HCT116 (cell line): Measurements from ENCODE around the gene TRAPPC12. TPM values are rescaled to one million over a fixed set of nuclear protein-coding genes. Genes with fewer than 3 reads are reported as not detected.

Experiments
- ATAC-seq: fragments of 200-7000 bp; cut with Tn5 transposase; 2 replicates; pipeline ENCODE4 v1.9.1; 2020; ENCODE audit warnings: mild to moderate bottlenecking, moderate library complexity
- BruUV-seq: library from RNA; stranded (reverse); fragments of 400-500 nt; replicated peaks from 2 replicates; lab custom pipeline; 2021; lab: Mats Ljungman, UMichigan
- CTCF ChIA-PET: fragments of 300-600 bp; sonication (Branson Sonifier 250); formaldehyde crosslinking; loops from one replicate; lab custom pipeline; 2021; ENCODE audit warnings: antibody characterized with exemption; lab: Charles Lee
- POLR2A ChIA-PET: fragments of 300-600, 350-600 bp; sonication (Branson Sonifier 250); formaldehyde crosslinking; loops from one replicate; lab custom pipeline; 2021; ENCODE audit warnings: antibody characterized with exemption; lab: Charles Lee
- RAD21 ChIA-PET, 2 experiments: fragments of 300-600 bp; sonication (Branson Sonifier 250); formaldehyde crosslinking; loops; one replicate each; lab custom pipeline; 2023; ENCODE audit warnings: low total read pairs in 2 of 2; ENCODE audit not compliant: uncharacterized antibody in 2 of 2, unreplicated experiment in 2 of 2, low non-redundant PET in 1 of 2; lab: Charles Lee
- DNase-seq: peaks from one replicate; pipeline ENCODE4 v3.0.0-alpha.2; 2010; ENCODE audit warnings: low read depth, low spot score
- H2AFZ ChIP-seq: fragments of 200-600 bp; shearing (Covaris generic), sonication (generic); 2 replicates; pipeline ENCODE4 v1.6.1; 2017; ENCODE audit warnings: low read depth, mixed run types, mixed read lengths, antibody characterized with exemption, low read length; ENCODE audit not compliant: poor library complexity, severe bottlenecking
- H3K27ac ChIP-seq: 2 replicates; pipeline ENCODE4 v1.5.1; 2012; ENCODE audit warnings: low read depth, low read length
- H3K27me3 ChIP-seq: fragments of 200-600 bp; sonication (generic); 2 replicates; pipeline ENCODE4 v1.6.1; 2016; ENCODE audit warnings: mixed run types, low read length, mixed read lengths; ENCODE audit not compliant: insufficient read depth
- H3K36me3 ChIP-seq, 2 experiments: fragments of 200-500 bp in 1 of 2; fragments of 200-600 bp in 1 of 2; sonication (Bioruptor generic) in 1 of 2; sonication (generic) in 1 of 2; 2 replicates each; pipeline versions ENCODE4 v1.5.1 to v1.6.1; 2014 to 2016; ENCODE audit warnings: low read length in 2 of 2, inconsistent platforms in 1 of 2, mixed read lengths in 1 of 2, mixed run types in 1 of 2; ENCODE audit not compliant: insufficient read depth in 2 of 2, control insufficient read depth in 1 of 2
- H3K4me1 ChIP-seq, 2 experiments: fragments of 200-600 bp in 1 of 2; sonication (generic) in 1 of 2; 2 replicates each; pipeline versions ENCODE4 v1.5.1 to v1.6.1; 2012 to 2017; ENCODE audit warnings: low read length in 2 of 2, inconsistent platforms in 1 of 2, mild to moderate bottlenecking in 1 of 2, mixed read lengths in 1 of 2, mixed run types in 1 of 2, moderate library complexity in 1 of 2; ENCODE audit not compliant: insufficient read depth in 2 of 2, control insufficient read depth in 1 of 2
- H3K4me2 ChIP-seq: fragments of 200-600 bp; sonication (generic); 2 replicates; pipeline ENCODE4 v1.6.1; 2017; ENCODE audit warnings: mixed run types, low read length, mixed read lengths
- H3K4me3 ChIP-seq, 2 experiments: fragments of 200-600 bp in 1 of 2; sonication (generic) in 1 of 2; replicated peaks in 1 of 2; 2 replicates each; pipeline ENCODE4 v1.5.1; 2011 to 2016; ENCODE audit warnings: low read length in 2 of 2, control low read depth in 1 of 2, low read depth in 1 of 2, mild to moderate bottlenecking in 1 of 2, mixed read lengths in 1 of 2, mixed run types in 1 of 2
- H3K79me2 ChIP-seq: fragments of 200-600 bp; sonication (generic); 2 replicates; pipeline ENCODE4 v1.6.1; 2017; ENCODE audit warnings: mild to moderate bottlenecking, mixed run types, low read length, moderate library complexity, mixed read lengths; ENCODE audit not compliant: insufficient read depth
- H3K9ac ChIP-seq: fragments of 200-600 bp; sonication (generic); 2 replicates; pipeline ENCODE4 v1.6.1; 2016; ENCODE audit warnings: low read length, mixed read lengths
- H3K9me2 ChIP-seq: fragments of 200-600 bp; sonication (generic), shearing (Covaris generic); 2 replicates; pipeline ENCODE4 v1.6.1; 2017; ENCODE audit warnings: mixed run types, mild to moderate bottlenecking, moderate library complexity; ENCODE audit not compliant: insufficient read depth
- H3K9me3 ChIP-seq, 2 experiments: fragments of 200-500 bp in 1 of 2; fragments of 200-600 bp in 1 of 2; sonication (Bioruptor generic) in 1 of 2; sonication (generic) in 1 of 2; 2 replicates each; pipeline ENCODE4 v1.6.1; 2014 to 2017; ENCODE audit warnings: low read length in 2 of 2, mixed read lengths in 2 of 2, inconsistent platforms in 1 of 2, low read depth in 1 of 2, mild to moderate bottlenecking in 1 of 2, mixed run types in 1 of 2, moderate library complexity in 1 of 2; ENCODE audit not compliant: control insufficient read depth in 1 of 2, insufficient read depth in 1 of 2
- H4K20me1 ChIP-seq: fragments of 200-600 bp; sonication (generic), shearing (Covaris generic); 2 replicates; pipeline ENCODE4 v1.6.1; 2017; ENCODE audit warnings: mixed run types, mild to moderate bottlenecking, moderate library complexity; ENCODE audit not compliant: insufficient read depth
- CEBPB ChIP-seq: IDR thresholded peaks from 2 replicates; pipeline ENCODE4 v1.6.1; 2012; ENCODE audit warnings: low read depth
- ELF1 ChIP-seq: IDR thresholded peaks from 2 replicates; pipeline ENCODE4 v1.6.1; 2012; ENCODE audit warnings: low read depth, borderline replicate concordance
- EZH2phosphoT487 ChIP-seq: fragments of 200-600 bp; IDR thresholded peaks from 2 replicates; pipeline ENCODE4 v1.6.1; 2018; ENCODE audit warnings: antibody characterized with exemption, borderline replicate concordance
- FOSL1 ChIP-seq: IDR thresholded peaks from 2 replicates; pipeline ENCODE4 v1.6.1; 2012; ENCODE audit warnings: low read depth
- JUND ChIP-seq: IDR thresholded peaks from 2 replicates; pipeline ENCODE4 v1.6.1; 2012
- POLR2A ChIP-seq: IDR thresholded peaks from 2 replicates; pipeline ENCODE4 v1.7.0; 2011; ENCODE audit warnings: borderline replicate concordance; ENCODE audit not compliant: insufficient read depth, insufficient read length; ENCODE audit errors: extremely low read depth
- RAD21 ChIP-seq: IDR thresholded peaks from 2 replicates; pipeline ENCODE4 v1.6.1; 2012; ENCODE audit warnings: low read depth, mild to moderate bottlenecking
- TCF7L2 ChIP-seq: IDR thresholded peaks from 2 replicates; pipeline ENCODE4 v1.7.0; 2011; ENCODE audit warnings: borderline replicate concordance, inconsistent platforms; ENCODE audit not compliant: insufficient read depth, insufficient read length; ENCODE audit errors: extremely low read depth
- YY1 ChIP-seq: IDR thresholded peaks from 2 replicates; pipeline ENCODE4 v1.6.1; 2011; ENCODE audit warnings: low read length, low read depth, moderate library complexity, mild to moderate bottlenecking; ENCODE audit not compliant: insufficient replicate concordance; ENCODE audit errors: extremely low read depth
- ZBTB33 ChIP-seq: IDR thresholded peaks from 2 replicates; pipeline ENCODE4 v1.6.1; 2011; ENCODE audit warnings: mild to moderate bottlenecking, low read length, moderate library complexity; ENCODE audit not compliant: insufficient replicate concordance; ENCODE audit errors: extremely low read depth
- ZFX ChIP-seq: fragments of 450-650 bp; IDR thresholded peaks from 2 replicates; pipeline ENCODE4 v1.6.1; 2017
- ZNF274 ChIP-seq: fragments of 200-500 bp; sonication (Bioruptor generic); IDR thresholded peaks from 2 replicates; pipeline ENCODE4 v1.6.1; 2014; ENCODE audit warnings: mild to moderate bottlenecking, low read depth, low read length, inconsistent platforms
- intact Hi-C: fragments of 100-400 bp; cut with micrococcal nuclease; formaldehyde crosslinking; loops from 2 replicates; pipeline ENCODE4 v1.10.0; 2022
- total RNA-seq: library from RNA; stranded (reverse); gene quantifications from one replicate; pipeline ENCODE4 v1.2.1, GENCODE V29; 2021; ENCODE audit not compliant: unreplicated experiment
- TF ChIP-seq, protein P1 (sequence below), 3 experiments: fragments of 200-600 bp in 1 of 3; sonication (generic) in 1 of 3; IDR thresholded peaks in 2 of 3; conservative IDR thresholded peaks in 1 of 3; 2 replicates each; pipeline ENCODE4 v1.5.1; 2012 to 2017; ENCODE audit warnings: low read depth in 2 of 3, low read length in 2 of 3, antibody characterized with exemption in 1 of 3, borderline replicate concordance in 1 of 3, control low read depth in 1 of 3, mild to moderate bottlenecking in 1 of 3, mixed read lengths in 1 of 3, mixed run types in 1 of 3, moderate library complexity in 1 of 3; ENCODE audit not compliant: insufficient read depth in 1 of 3
- TF ChIP-seq, protein P2 (sequence below): IDR thresholded peaks from 2 replicates; pipeline ENCODE4 v1.6.1; 2012
- TF ChIP-seq, protein P3 (sequence below): IDR thresholded peaks from 2 replicates; pipeline ENCODE4 v1.6.1; 2012; ENCODE audit warnings: low read depth

TRAPPC12 gene
- total RNA-seq, 1 experiment from 2014 or later, result 47.4 TPM

DNA sequence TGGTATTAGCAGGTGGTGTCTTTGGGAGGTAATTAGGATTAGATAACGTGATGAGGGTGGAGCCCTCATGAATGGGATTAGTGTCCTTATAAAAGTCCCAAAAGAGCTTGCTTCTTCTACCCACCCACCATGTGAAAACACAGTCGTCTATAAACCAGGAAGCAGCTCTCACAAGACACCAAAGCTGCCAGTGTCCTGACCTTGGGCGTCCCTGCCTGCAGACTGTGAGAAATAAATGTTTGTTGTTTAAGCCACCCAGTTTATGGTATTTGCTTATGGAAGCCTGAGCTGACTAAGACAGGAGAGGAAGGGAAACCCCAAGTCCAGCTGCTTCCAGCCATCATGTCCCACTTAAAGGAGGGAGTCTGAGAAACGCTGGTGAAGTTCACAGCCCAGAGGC is 126.3 kb downstream of the TRAPPC12 start:
- ATAC-seq, result no peak
- no peak overlapping the region for H3K4me2 ChIP-seq
- no peak for DNase-seq
- no peak overlapping the region for H3K4me3 ChIP-seq
- H3K27me3 ChIP-seq, result no peaks in the 10 kb centered on the region
- CTCF ChIA-PET, result no interaction called here
- no peaks in the 10 kb centered on the region for H3K9me3 ChIP-seq
- POLR2A ChIA-PET, result no interaction called here
- RAD21 ChIA-PET, result no interaction called here
- H3K36me3 ChIP-seq, result no peaks in the 10 kb centered on the region
- no peaks in the 10 kb centered on the region for H3K9me2 ChIP-seq
- no peak overlapping the region for H2AFZ ChIP-seq
- H4K20me1 ChIP-seq, result no peaks in the 10 kb centered on the region
- no peak overlapping the region for H3K27ac ChIP-seq
- intact Hi-C loops, result no loop called here
- H3K79me2 ChIP-seq, result no peaks in the 10 kb centered on the region
- TF ChIP-seq, protein P1, sequence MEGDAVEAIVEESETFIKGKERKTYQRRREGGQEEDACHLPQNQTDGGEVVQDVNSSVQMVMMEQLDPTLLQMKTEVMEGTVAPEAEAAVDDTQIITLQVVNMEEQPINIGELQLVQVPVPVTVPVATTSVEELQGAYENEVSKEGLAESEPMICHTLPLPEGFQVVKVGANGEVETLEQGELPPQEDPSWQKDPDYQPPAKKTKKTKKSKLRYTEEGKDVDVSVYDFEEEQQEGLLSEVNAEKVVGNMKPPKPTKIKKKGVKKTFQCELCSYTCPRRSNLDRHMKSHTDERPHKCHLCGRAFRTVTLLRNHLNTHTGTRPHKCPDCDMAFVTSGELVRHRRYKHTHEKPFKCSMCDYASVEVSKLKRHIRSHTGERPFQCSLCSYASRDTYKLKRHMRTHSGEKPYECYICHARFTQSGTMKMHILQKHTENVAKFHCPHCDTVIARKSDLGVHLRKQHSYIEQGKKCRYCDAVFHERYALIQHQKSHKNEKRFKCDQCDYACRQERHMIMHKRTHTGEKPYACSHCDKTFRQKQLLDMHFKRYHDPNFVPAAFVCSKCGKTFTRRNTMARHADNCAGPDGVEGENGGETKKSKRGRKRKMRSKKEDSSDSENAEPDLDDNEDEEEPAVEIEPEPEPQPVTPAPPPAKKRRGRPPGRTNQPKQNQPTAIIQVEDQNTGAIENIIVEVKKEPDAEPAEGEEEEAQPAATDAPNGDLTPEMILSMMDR (IDR thresholded peaks at IDR 0.05 in 2 of 3, conservative IDR thresholded peaks at IDR 0.05 in 1 of 3; ENCODE audit: borderline replicate concordance in 1 of 3, insufficient read depth in 1 of 3, low read depth in 2 of 3, low read length in 2 of 3), result no peak
- TF ChIP-seq FOSL1 (no peak), RAD21 (no peak), POLR2A (no peak), ZFX (no peak), ZNF274 (no peak), ELF1 (no peak), EZH2phosphoT487 (no peak), CEBPB (no peak), JUND (no peak), YY1 (no peak), TCF7L2 (no peak), ZBTB33 (no peak)
- TF ChIP-seq, protein P2, sequence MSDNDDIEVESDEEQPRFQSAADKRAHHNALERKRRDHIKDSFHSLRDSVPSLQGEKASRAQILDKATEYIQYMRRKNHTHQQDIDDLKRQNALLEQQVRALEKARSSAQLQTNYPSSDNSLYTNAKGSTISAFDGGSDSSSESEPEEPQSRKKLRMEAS, result no peak
- TF ChIP-seq, protein P3, sequence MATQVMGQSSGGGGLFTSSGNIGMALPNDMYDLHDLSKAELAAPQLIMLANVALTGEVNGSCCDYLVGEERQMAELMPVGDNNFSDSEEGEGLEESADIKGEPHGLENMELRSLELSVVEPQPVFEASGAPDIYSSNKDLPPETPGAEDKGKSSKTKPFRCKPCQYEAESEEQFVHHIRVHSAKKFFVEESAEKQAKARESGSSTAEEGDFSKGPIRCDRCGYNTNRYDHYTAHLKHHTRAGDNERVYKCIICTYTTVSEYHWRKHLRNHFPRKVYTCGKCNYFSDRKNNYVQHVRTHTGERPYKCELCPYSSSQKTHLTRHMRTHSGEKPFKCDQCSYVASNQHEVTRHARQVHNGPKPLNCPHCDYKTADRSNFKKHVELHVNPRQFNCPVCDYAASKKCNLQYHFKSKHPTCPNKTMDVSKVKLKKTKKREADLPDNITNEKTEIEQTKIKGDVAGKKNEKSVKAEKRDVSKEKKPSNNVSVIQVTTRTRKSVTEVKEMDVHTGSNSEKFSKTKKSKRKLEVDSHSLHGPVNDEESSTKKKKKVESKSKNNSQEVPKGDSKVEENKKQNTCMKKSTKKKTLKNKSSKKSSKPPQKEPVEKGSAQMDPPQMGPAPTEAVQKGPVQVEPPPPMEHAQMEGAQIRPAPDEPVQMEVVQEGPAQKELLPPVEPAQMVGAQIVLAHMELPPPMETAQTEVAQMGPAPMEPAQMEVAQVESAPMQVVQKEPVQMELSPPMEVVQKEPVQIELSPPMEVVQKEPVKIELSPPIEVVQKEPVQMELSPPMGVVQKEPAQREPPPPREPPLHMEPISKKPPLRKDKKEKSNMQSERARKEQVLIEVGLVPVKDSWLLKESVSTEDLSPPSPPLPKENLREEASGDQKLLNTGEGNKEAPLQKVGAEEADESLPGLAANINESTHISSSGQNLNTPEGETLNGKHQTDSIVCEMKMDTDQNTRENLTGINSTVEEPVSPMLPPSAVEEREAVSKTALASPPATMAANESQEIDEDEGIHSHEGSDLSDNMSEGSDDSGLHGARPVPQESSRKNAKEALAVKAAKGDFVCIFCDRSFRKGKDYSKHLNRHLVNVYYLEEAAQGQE, result no peak
- H3K4me1 ChIP-seq, result no peaks in the 10 kb centered on the region
- no TSS peak for BruUV-seq
- no peak overlapping the region for H3K9ac ChIP-seq
